Activated naive CD8-positive, alpha-beta T cell treated with anti-CD3 and anti-CD28 coated beads for 36 hours (primary cell): Measurements from ENCODE around the gene CLEC3A. TPM values are rescaled to one million over a fixed set of nuclear protein-coding genes. Genes with fewer than 3 reads are reported as not detected.

Experiments used
- DNase-seq: peaks from one replicate; pipeline ENCODE4 v3.0.0; 2021
- H3K27ac Mint-ChIP-seq: one replicate; pipeline ENCODE4 v1.8.0; 2022; ENCODE audit warnings: mild to moderate bottlenecking, moderate library complexity, mixed read lengths
- H3K27me3 Mint-ChIP-seq: one replicate; pipeline ENCODE4 v1.8.0; 2022; ENCODE audit warnings: mild to moderate bottlenecking, mixed read lengths
- H3K36me3 Mint-ChIP-seq: one replicate; pipeline ENCODE4 v1.8.0; 2021; ENCODE audit warnings: mild to moderate bottlenecking, mixed read lengths
- H3K4me1 Mint-ChIP-seq: one replicate; pipeline ENCODE4 v1.8.0; 2021; ENCODE audit warnings: mixed read lengths
- H3K4me3 Mint-ChIP-seq: one replicate; pipeline ENCODE4 v1.8.0; 2022; ENCODE audit warnings: mild to moderate bottlenecking, moderate library complexity, mixed read lengths
- H3K9me3 Mint-ChIP-seq: one replicate; pipeline ENCODE4 v1.8.0; 2022; ENCODE audit warnings: mixed read lengths
- total RNA-seq, 2 experiments: library from RNA; stranded (reverse); gene quantifications; one replicate each; pipeline ENCODE4 v1.2.3, GENCODE V29; 2021

CLEC3A gene
- total RNA-seq, 2 experiments from 2014 or later = not detected

DNA sequence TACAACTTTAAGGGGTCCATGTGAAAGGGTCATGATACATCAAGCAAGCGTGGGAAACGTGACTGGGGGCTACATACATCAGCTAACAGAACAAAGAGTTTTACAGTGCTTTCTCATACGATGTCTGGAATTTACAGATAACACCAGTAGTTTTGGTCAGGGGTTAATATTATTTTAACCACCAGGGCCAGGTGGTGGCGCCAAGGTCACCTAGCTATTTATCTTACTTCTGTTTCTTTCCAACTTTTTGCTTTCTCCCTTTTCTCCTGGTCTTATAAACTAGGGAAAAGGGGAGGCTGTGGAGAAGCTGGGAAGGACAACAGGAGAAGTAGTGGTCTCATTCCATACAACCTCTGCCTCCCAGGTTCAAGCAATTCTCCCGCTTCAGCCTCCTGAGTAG is 37.9 kb downstream of the CLEC3A start:
- Mint-ChIP-seq H3K9me3 (no peaks in the 10 kb centered on the region), H3K4me3 (no peak overlapping the region), H3K36me3 (no peaks in the 10 kb centered on the region), H3K27me3 (peaks cover 10% of the 10 kb centered on the region), H3K27ac (no peak overlapping the region), H3K4me1 (no peaks in the 10 kb centered on the region)
- no peak for DNase-seq

DNA sequence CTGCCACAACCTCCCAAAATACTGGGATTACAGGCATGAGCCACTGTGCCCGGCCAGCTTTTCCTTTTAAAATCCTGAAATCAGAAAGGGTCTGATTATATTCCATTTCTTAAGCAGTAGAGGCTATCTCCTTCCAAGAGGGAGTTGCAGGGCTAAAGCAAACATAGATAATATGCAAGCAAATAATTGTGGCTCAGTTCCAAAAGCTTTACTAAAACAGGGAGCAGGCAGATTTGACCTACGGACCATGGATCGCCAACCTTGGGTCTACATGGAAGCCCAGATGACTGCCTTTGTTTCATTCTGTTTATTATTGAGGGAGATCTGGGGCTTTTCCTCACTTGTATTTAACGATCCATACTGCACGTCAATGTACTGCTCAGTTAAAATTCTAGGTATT is 38.5 kb downstream of the CLEC3A start:
- Mint-ChIP-seq H3K27me3 (peaks cover 13% of the 10 kb centered on the region), H3K36me3 (no peaks in the 10 kb centered on the region), H3K27ac (no peak overlapping the region), H3K4me1 (no peaks in the 10 kb centered on the region), H3K9me3 (no peaks in the 10 kb centered on the region), H3K4me3 (no peak overlapping the region)
- no peak for DNase-seq

DNA sequence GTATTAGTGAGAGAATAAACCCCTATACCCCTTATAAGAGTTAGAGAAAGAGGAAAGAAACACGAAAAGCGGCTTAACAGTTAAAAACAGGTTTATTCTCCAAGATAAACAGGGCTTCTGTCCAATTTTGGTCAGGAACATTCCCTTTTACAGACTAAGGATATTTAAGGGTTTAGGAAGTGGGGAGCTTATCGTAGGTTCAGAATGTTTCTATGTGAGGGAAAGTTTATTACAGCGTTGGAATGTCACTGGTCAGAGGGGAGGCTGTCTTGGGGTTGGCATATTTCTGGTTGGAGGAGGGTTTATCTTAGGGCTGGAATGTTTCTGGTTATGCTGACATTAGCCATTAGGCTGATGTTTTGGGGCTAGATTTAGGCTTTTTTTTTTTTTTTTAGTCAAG is 43.0 kb downstream of the CLEC3A start:
- DNase-seq = no peak
- H3K27ac Mint-ChIP-seq = no peak overlapping the region
- H3K9me3 Mint-ChIP-seq = no peaks in the 10 kb centered on the region
- no peak overlapping the region for H3K4me3 Mint-ChIP-seq
- H3K4me1 Mint-ChIP-seq = no peaks in the 10 kb centered on the region
- H3K36me3 Mint-ChIP-seq = no peaks in the 10 kb centered on the region
- H3K27me3 Mint-ChIP-seq = peaks cover 25% of the 10 kb centered on the region

DNA sequence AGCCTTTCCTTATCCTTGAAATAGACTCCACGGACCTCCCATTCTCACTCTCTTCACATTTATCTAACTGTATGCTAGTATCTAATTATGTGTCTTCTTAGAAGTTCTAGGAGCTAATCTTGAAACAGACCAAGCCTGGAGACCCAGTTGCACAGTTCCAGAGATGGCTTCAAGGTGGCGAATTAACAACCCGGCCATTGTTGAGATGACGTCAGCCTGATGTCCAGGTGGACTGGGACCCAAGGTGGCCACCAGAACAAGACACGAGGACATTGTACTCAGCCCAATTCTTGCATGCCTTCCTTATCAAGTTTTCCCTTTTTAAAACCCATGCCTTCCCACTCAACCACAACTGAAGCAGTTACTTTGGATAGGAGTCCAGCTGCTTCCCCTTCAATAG is 47.6 kb downstream of the CLEC3A start:
- no peaks in the 10 kb centered on the region for H3K4me1 Mint-ChIP-seq
- no peaks in the 10 kb centered on the region for H3K9me3 Mint-ChIP-seq
- DNase-seq = no peak
- H3K27ac Mint-ChIP-seq = no peak overlapping the region
- H3K4me3 Mint-ChIP-seq = no peak overlapping the region
- no peaks in the 10 kb centered on the region for H3K36me3 Mint-ChIP-seq
- peaks cover 39% of the 10 kb centered on the region for H3K27me3 Mint-ChIP-seq

DNA sequence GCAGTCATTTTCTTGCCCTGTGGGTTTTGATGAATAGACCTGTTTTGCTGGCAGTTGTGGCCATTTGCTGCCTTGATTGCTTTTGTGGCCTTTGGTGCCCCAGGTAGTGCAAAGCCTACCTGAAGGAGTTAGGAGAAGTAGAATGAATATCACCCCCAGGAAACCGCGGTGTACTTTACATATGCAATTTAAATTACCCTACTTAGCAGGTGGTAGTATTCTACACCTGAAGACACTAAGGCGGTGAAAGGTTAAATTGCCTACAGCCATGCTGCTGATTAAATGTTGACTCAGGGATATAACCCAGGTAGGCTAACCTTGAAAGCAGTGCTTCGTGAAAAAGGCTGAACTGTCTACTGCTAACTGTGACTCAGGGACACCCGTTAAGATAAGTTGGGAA is 49.9 kb downstream of the CLEC3A start:
- H3K4me3 Mint-ChIP-seq = no peak overlapping the region
- H3K27me3 Mint-ChIP-seq = peaks cover 20% of the 10 kb centered on the region
- no peaks in the 10 kb centered on the region for H3K36me3 Mint-ChIP-seq
- H3K4me1 Mint-ChIP-seq = no peaks in the 10 kb centered on the region
- no peak for DNase-seq
- no peaks in the 10 kb centered on the region for H3K9me3 Mint-ChIP-seq
- no peak overlapping the region for H3K27ac Mint-ChIP-seq

DNA sequence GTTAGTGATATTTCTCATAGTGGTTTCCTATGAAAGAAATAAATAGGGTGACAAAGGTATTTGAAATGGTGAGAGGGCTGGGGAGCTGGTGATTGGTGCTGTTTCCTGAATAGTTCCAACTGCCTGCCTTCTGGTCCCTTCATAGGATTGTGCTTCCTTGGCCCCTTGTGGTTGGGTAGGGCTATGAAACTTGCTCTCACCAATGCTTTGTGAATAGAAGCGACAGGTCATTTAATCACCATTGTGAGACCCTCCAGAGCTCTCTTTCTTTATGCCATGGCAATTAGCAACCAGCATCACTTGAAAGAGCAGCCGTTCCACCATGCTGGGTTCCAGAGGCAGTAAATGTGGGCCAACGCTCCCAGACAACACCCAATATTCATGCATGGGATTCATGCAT is 53.5 kb downstream of the CLEC3A start:
- Mint-ChIP-seq H3K4me1 (no peaks in the 10 kb centered on the region), H3K27ac (no peak overlapping the region), H3K4me3 (no peak overlapping the region), H3K27me3 (peaks cover 26% of the 10 kb centered on the region), H3K9me3 (no peaks in the 10 kb centered on the region), H3K36me3 (no peaks in the 10 kb centered on the region)
- no peak for DNase-seq

DNA sequence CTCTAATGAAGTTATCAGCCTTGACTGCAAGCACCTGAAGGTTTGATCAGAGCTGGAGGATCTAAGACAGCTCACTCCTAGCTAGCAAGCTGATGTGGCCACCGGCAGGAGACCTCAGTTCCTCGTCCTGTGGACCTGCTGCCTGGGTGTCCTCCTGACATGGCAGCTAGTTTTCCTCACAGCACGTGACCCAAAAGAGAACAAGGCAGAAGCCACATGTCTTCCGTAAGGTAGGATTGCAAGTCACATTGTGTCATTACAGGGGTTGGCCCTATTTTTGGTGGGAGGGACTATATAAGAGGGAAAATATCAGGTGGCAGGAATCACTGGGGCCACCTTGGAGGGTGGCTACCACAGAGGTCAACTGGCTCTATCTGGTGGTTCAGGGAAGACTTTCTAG is 59.0 kb downstream of the CLEC3A start:
- DNase-seq = no peak
- H3K27me3 Mint-ChIP-seq = peaks cover 17% of the 10 kb centered on the region
- no peak overlapping the region for H3K27ac Mint-ChIP-seq
- H3K9me3 Mint-ChIP-seq = no peaks in the 10 kb centered on the region
- no peaks in the 10 kb centered on the region for H3K4me1 Mint-ChIP-seq
- no peak overlapping the region for H3K4me3 Mint-ChIP-seq
- no peaks in the 10 kb centered on the region for H3K36me3 Mint-ChIP-seq

Other genes with a start within 250 kb of the CLEC3A start
- not detected for gene VAT1L, start 234.0 kb upstream of the CLEC3A start, total RNA-seq
- gene WWOX, start 77.1 kb downstream of the CLEC3A start, total RNA-seq = 10 to 100 TPM; 20.0 to 23.9 TPM